ENCODE measurements around the gene DCT. TPM values are rescaled to one million over a fixed set of nuclear protein-coding genes. Genes with fewer than 3 reads are reported as not detected.

DCT gene
- total RNA-seq, 1 experiment from 2014 or later, result not detected

DNA sequence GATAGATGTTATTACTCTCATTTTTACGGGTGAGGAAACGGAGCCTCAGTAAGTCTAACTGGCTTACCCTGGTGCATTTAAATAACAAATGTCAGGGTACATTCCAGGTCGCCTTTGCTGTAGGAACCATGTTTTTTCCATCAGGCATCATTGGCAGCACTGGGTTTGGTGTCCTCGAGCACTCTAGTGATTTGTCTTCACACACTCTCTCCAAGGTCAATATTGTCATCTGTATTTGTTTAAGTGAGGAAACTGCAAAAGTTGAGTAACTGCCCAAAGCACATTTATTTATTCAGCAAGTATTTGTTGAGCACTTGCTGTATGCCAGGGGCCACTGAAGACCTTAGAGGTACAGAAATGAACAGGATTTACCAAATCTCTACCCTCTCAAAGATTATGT, 78.6 kb downstream of the DCT start:
- TF ChIP-seq POLR2AphosphoS5 (IDR thresholded peaks at IDR 0.05; ENCODE audit: low read depth, low read length) (no peak), SIN3A (IDR thresholded peaks at IDR 0.05; ENCODE audit: borderline replicate concordance, insufficient read depth, low read depth, low read length) (no peak), TCF7L2 (IDR thresholded peaks at IDR 0.05; ENCODE audit: low read depth, low read length) (no peak)
- TF ChIP-seq, protein P1, sequence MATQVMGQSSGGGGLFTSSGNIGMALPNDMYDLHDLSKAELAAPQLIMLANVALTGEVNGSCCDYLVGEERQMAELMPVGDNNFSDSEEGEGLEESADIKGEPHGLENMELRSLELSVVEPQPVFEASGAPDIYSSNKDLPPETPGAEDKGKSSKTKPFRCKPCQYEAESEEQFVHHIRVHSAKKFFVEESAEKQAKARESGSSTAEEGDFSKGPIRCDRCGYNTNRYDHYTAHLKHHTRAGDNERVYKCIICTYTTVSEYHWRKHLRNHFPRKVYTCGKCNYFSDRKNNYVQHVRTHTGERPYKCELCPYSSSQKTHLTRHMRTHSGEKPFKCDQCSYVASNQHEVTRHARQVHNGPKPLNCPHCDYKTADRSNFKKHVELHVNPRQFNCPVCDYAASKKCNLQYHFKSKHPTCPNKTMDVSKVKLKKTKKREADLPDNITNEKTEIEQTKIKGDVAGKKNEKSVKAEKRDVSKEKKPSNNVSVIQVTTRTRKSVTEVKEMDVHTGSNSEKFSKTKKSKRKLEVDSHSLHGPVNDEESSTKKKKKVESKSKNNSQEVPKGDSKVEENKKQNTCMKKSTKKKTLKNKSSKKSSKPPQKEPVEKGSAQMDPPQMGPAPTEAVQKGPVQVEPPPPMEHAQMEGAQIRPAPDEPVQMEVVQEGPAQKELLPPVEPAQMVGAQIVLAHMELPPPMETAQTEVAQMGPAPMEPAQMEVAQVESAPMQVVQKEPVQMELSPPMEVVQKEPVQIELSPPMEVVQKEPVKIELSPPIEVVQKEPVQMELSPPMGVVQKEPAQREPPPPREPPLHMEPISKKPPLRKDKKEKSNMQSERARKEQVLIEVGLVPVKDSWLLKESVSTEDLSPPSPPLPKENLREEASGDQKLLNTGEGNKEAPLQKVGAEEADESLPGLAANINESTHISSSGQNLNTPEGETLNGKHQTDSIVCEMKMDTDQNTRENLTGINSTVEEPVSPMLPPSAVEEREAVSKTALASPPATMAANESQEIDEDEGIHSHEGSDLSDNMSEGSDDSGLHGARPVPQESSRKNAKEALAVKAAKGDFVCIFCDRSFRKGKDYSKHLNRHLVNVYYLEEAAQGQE (IDR thresholded peaks at IDR 0.05; ENCODE audit: insufficient read depth in 1 of 2, low read depth in 2 of 2, low read length in 1 of 2), result no peak
- TF ChIP-seq, protein P2, sequence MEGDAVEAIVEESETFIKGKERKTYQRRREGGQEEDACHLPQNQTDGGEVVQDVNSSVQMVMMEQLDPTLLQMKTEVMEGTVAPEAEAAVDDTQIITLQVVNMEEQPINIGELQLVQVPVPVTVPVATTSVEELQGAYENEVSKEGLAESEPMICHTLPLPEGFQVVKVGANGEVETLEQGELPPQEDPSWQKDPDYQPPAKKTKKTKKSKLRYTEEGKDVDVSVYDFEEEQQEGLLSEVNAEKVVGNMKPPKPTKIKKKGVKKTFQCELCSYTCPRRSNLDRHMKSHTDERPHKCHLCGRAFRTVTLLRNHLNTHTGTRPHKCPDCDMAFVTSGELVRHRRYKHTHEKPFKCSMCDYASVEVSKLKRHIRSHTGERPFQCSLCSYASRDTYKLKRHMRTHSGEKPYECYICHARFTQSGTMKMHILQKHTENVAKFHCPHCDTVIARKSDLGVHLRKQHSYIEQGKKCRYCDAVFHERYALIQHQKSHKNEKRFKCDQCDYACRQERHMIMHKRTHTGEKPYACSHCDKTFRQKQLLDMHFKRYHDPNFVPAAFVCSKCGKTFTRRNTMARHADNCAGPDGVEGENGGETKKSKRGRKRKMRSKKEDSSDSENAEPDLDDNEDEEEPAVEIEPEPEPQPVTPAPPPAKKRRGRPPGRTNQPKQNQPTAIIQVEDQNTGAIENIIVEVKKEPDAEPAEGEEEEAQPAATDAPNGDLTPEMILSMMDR (IDR thresholded peaks at IDR 0.05), result no peak
- ChIA-PET POLR2A (no interaction called here), CTCF (no interaction called here)
- Histone ChIP-seq H3K9me3 (ENCODE audit: control insufficient read depth, insufficient read depth, low read depth, low read length) (no peaks in the 10 kb centered on the region), H3K36me3 (ENCODE audit: control insufficient read depth, insufficient read depth, low read length) (no peaks in the 10 kb centered on the region), H3K27me3 (ENCODE audit: control insufficient read depth, insufficient read depth, low read length) (no peaks in the 10 kb centered on the region), H3K4me1 (ENCODE audit: control insufficient read depth, insufficient read depth, low read length) (no peaks in the 10 kb centered on the region), H3K27ac (ENCODE audit: low read length) (no peak overlapping the region), H3K4me3 (ENCODE audit: low read depth in 2 of 2, low read length in 2 of 2) (no peak overlapping the region)
- ATAC-seq, result no peak
- in situ Hi-C loops (cut with HindIII; ENCODE audit: low pct_unique_long_range_greater_than_20kb, low sequenced_read_pairs) (no loop called here), intact Hi-C loops (cut with micrococcal nuclease; ENCODE audit: unreplicated experiment) (no loop called here)
- BruUV-seq (replicated peaks), result no TSS peak
- DNase-seq (ENCODE audit: low read depth, low spot score), result no peak

DNA sequence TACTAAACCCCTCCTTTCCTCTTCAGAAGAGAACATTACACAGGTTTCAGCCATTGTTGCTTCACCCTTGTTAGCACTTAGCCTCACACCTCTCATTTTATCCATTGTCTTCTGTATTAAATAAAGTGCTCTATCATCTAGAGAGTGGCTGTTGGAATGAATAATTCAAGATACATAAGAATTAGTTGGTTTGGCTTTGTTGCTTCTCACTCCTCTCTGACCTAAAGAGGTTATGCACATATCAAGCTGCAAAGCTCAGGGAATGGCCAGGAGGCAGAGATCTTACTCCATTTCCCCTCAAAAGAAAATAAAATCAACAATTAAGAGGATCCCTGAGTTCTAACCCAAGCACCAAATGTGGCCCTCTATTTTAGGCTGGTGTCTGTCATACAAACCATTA, 79.7 kb downstream of the DCT start:
- Histone ChIP-seq H3K27me3 (ENCODE audit: control insufficient read depth, insufficient read depth, low read length) (no peaks in the 10 kb centered on the region), H3K4me3 (ENCODE audit: low read depth in 2 of 2, low read length in 2 of 2) (no peak overlapping the region), H3K36me3 (ENCODE audit: control insufficient read depth, insufficient read depth, low read length) (no peaks in the 10 kb centered on the region), H3K9me3 (ENCODE audit: control insufficient read depth, insufficient read depth, low read depth, low read length) (no peaks in the 10 kb centered on the region), H3K27ac (ENCODE audit: low read length) (no peak overlapping the region), H3K4me1 (ENCODE audit: control insufficient read depth, insufficient read depth, low read length) (no peaks in the 10 kb centered on the region)
- DNase-seq (ENCODE audit: low read depth, low spot score) (no peak), ATAC-seq (no peak)
- ChIA-PET CTCF (no interaction called here), POLR2A (no interaction called here)
- BruUV-seq (replicated peaks), result no TSS peak
- in situ Hi-C loops (cut with HindIII; ENCODE audit: low pct_unique_long_range_greater_than_20kb, low sequenced_read_pairs) (no loop called here), intact Hi-C loops (cut with micrococcal nuclease; ENCODE audit: unreplicated experiment) (no loop called here)
- TF ChIP-seq, protein P2 (IDR thresholded peaks at IDR 0.05), result no peak
- TF ChIP-seq SIN3A (IDR thresholded peaks at IDR 0.05; ENCODE audit: borderline replicate concordance, insufficient read depth, low read depth, low read length), result no peak
- TF ChIP-seq POLR2AphosphoS5 (IDR thresholded peaks at IDR 0.05; ENCODE audit: low read depth, low read length), result no peak

Data from Panc1 (cell line).